OCI-LY7 (cell line): Measurements from ENCODE around the gene CHRNA4. TPM values are rescaled to one million over a fixed set of nuclear protein-coding genes. Genes with fewer than 3 reads are reported as not detected.

Source experiments
- BruUV-seq: library from RNA; stranded (reverse); fragments of 400-500 nt; replicated peaks from 2 replicates; lab custom pipeline; 2021; lab: Mats Ljungman, UMichigan
- CTCF ChIA-PET: fragments of 300-600 bp; sonication (Branson Sonifier 250); formaldehyde crosslinking; loops from one replicate; lab custom pipeline; 2022; ENCODE audit warnings: antibody characterized with exemption; ENCODE audit not compliant: unreplicated experiment; lab: Charles Lee
- POLR2A ChIA-PET: fragments of 300-600 bp; sonication (Branson Sonifier 250); formaldehyde crosslinking; loops from one replicate; lab custom pipeline; 2022; ENCODE audit warnings: antibody characterized with exemption; lab: Charles Lee
- DNase-seq: peaks from one replicate; pipeline ENCODE4 v3.0.0-alpha.2; 2015; ENCODE audit warnings: low spot score
- H2AFZ ChIP-seq: fragments of 200-600 bp; sonication (generic), shearing (Covaris generic); 2 replicates; pipeline ENCODE4 v1.6.1; 2014; ENCODE audit warnings: mild to moderate bottlenecking, antibody characterized with exemption, low read length, moderate library complexity
- H3K27ac ChIP-seq: fragments of 200-600 bp; sonication (generic); 2 replicates; pipeline ENCODE4 v1.5.1; 2014; ENCODE audit warnings: mixed run types, low read depth, mild to moderate bottlenecking, moderate library complexity, low read length, inconsistent platforms; ENCODE audit not compliant: poor library complexity, severe bottlenecking
- H3K36me3 ChIP-seq: fragments of 200-600 bp; sonication (generic); 2 replicates; pipeline ENCODE4 v1.6.1; 2014; ENCODE audit warnings: mild to moderate bottlenecking, antibody characterized with exemption, low read length, moderate library complexity, mixed read lengths; ENCODE audit not compliant: insufficient read depth
- H3K4me1 ChIP-seq: fragments of 200-600 bp; sonication (generic); 2 replicates; pipeline ENCODE4 v1.5.1; 2014; ENCODE audit warnings: mild to moderate bottlenecking, low read length; ENCODE audit not compliant: insufficient read depth, poor library complexity, severe bottlenecking
- H3K4me2 ChIP-seq: fragments of 200-600 bp; sonication (generic); 2 replicates; pipeline ENCODE4 v1.6.1; 2014; ENCODE audit warnings: mild to moderate bottlenecking, low read length
- H3K4me3 ChIP-seq: fragments of 200-600 bp; sonication (generic); 2 replicates; pipeline ENCODE4 v1.5.1; 2014; ENCODE audit warnings: mild to moderate bottlenecking, low read depth, low read length; ENCODE audit not compliant: poor library complexity, severe bottlenecking
- H3K79me2 ChIP-seq: fragments of 200-600 bp; sonication (generic); 2 replicates; pipeline ENCODE4 v1.6.1; 2016; ENCODE audit warnings: low read depth, mild to moderate bottlenecking, low read length, moderate library complexity, mixed read lengths; ENCODE audit not compliant: insufficient read depth
- H3K9me2 ChIP-seq: fragments of 200-600 bp; sonication (generic); 2 replicates; pipeline ENCODE4 v1.6.1; 2016; ENCODE audit warnings: mild to moderate bottlenecking, low read length, mixed read lengths; ENCODE audit not compliant: insufficient read depth
- H3K9me3 ChIP-seq: fragments of 200-600 bp; sonication (generic); 2 replicates; pipeline ENCODE4 v1.6.1; 2014; ENCODE audit warnings: mild to moderate bottlenecking, mixed run types, low read length, mixed read lengths
- H4K20me1 ChIP-seq: fragments of 200-600 bp; sonication (generic); 2 replicates; pipeline ENCODE4 v1.6.1; 2014; ENCODE audit warnings: mild to moderate bottlenecking, antibody characterized with exemption, low read length, moderate library complexity, mixed read lengths; ENCODE audit not compliant: insufficient read depth
- CTCF ChIP-seq: fragments of 200-600 bp; sonication (generic); conservative IDR thresholded peaks from 2 replicates; pipeline ENCODE4 v1.5.1; 2014; ENCODE audit warnings: mild to moderate bottlenecking, antibody characterized with exemption, low read length, moderate library complexity, mixed read lengths
- EZH2phosphoT487 ChIP-seq: fragments of 200-600 bp; sonication (generic); IDR thresholded peaks from 2 replicates; pipeline ENCODE4 v1.6.1; 2018; ENCODE audit warnings: low read depth, borderline replicate concordance, mild to moderate bottlenecking, mixed run types, antibody characterized with exemption, low read length, moderate library complexity, mixed read lengths
- intact Hi-C: fragments of 100-400 bp; cut with micrococcal nuclease; formaldehyde crosslinking; loops from one replicate; pipeline ENCODE4 v1.10.0; 2022; ENCODE audit not compliant: unreplicated experiment
- total RNA-seq, 2 experiments: library from RNA; depleted of rRNA in 1 of 2; stranded (reverse); fragments of >200 nt in 1 of 2; shearing (Covaris generic) in 1 of 2; gene quantifications; 2 replicates each; pipeline ENCODE4 v1.2.3, GENCODE V29; 2014 to 2022

CHRNA4 gene
- total RNA-seq, 2 experiments from 2014 or later, result not detected

DNA sequence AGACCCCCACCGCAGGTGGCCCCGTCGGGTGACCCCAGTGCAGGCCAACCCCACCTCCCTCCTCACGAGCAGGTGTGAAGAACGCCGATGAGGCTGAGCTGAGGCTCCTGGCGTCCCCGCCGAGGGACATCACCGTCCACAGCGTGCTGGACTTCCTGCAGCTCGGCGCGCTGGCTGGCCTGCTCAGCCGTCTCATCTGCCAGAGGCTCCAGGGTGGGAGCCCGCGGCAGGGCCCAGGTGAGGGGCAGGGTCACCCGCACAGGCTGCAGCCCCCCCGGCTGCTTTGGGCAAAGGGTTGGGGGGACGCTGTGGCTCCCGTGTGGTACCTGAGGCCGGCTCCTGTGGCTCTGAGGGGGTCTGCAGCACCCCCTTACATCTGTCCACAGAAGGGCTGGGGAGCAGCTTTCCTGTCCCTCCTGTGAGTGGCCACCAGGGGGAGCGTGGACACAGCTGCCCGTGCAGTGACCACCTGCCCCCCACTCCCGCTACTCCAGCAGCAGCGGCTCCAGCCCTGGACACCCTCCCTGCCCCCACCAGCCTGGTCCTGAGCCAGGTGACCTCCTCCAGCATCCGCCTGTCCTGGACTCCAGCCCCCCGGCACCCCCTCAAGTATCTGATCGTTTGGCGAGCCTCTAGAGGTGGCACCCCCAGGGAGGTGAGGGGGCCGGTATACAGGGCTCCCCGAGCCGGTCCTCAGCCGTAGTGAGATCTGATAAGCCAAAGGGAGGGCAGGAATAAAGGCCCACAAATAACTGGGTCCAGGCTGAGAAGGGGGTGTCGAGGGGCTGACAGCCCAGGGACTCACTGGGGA is 51.7 kb downstream of the CHRNA4 start:
- Histone ChIP-seq H3K27ac (no peak overlapping the region), H3K4me3 (no peak overlapping the region), H3K4me1 (no peaks in the 10 kb centered on the region), H4K20me1 (no peaks in the 10 kb centered on the region), H3K4me2 (no peak overlapping the region), H3K9me3 (no peaks in the 10 kb centered on the region), H2AFZ (no peak overlapping the region), H3K36me3 (no peaks in the 10 kb centered on the region), H3K9me2 (no peaks in the 10 kb centered on the region), H3K79me2 (no peaks in the 10 kb centered on the region)
- ChIA-PET POLR2A (no interaction called here), CTCF (no interaction called here)
- BruUV-seq, result no TSS peak
- TF ChIP-seq CTCF (peak; percentile 66), EZH2phosphoT487 (no peak)
- DNase-seq, result peak; percentile 10
- intact Hi-C loops, result loop anchor here (5.0 kb wide), 1 partner anchor 73 kb away; no protein-coding TSS in a partner anchor

DNA sequence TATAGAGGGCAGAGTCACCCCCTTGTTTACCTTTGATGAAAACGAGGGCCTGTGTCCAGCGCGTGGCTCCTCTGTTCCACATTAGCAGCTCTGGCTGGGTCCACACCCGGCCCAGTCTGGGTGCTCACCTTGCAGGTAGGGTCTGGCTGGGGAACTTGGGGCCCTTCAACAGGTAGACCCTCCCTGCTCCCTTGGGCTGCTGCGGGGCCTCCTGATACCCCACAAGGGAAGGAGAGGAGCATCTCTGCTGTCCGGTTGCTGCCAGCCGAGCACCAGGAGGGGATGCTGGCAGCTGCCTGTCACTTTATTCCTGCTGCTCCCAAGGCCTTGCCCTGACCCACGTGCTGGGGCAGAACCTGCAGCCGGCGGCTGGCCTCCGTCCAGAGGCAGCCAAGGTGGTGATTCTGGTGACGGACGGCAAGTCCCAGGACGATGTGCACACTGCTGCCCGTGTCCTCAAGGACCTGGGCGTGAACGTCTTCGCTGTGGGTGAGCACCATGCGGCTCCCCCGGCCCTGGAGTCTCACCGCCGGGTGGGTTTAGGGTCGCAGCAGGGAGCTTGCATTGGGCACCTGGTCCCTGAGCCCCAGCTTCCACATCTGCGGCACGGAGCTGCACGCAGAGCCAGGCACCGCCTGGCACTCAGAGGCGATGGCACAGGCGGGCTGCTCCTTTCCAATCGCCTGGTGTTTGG is 52.8 kb downstream of the CHRNA4 start:
- Histone ChIP-seq H3K9me2 (no peaks in the 10 kb centered on the region), H3K36me3 (no peaks in the 10 kb centered on the region), H3K79me2 (no peaks in the 10 kb centered on the region), H3K27ac (no peak overlapping the region), H3K9me3 (peaks cover 1% of the 10 kb centered on the region; the same call in 1 of the 2 replicates), H3K4me1 (no peaks in the 10 kb centered on the region), H4K20me1 (no peaks in the 10 kb centered on the region), H2AFZ (no peak overlapping the region), H3K4me3 (no peak overlapping the region), H3K4me2 (no peak overlapping the region)
- no peak for TF ChIP-seq CTCF
- no peak for TF ChIP-seq EZH2phosphoT487
- no TSS peak for BruUV-seq
- DNase-seq, result no peak
- intact Hi-C loops, result loop anchor here (5.0 kb wide), 1 partner anchor 74 kb away; no protein-coding TSS in a partner anchor
- ChIA-PET CTCF (no interaction called here), POLR2A (no interaction called here)
